Endometrial microvascular endothelial cells (primary cell): Measurements from ENCODE around the gene HSD11B1. TPM values are rescaled to one million over a fixed set of nuclear protein-coding genes. Genes with fewer than 3 reads are reported as not detected.

Experiments used
- in situ Hi-C: cut with HindIII; loops from 2 replicates; pipeline ENCODE4 v1.10.0; 2017; ENCODE audit warnings: low sequenced_read_pairs, low pct_unique_long_range_greater_than_20kb; ENCODE audit errors: inconsistent ontology term
- total RNA-seq: library from RNA; depleted of rRNA; stranded (reverse); fragments of >200 nt; gene quantifications from one replicate; pipeline ENCODE4 v1.2.3, GENCODE V29; 2015; ENCODE audit errors: inconsistent ontology term

HSD11B1 gene
- total RNA-seq, 1 donor from 2014 or later: 0.46 TPM

DNA sequence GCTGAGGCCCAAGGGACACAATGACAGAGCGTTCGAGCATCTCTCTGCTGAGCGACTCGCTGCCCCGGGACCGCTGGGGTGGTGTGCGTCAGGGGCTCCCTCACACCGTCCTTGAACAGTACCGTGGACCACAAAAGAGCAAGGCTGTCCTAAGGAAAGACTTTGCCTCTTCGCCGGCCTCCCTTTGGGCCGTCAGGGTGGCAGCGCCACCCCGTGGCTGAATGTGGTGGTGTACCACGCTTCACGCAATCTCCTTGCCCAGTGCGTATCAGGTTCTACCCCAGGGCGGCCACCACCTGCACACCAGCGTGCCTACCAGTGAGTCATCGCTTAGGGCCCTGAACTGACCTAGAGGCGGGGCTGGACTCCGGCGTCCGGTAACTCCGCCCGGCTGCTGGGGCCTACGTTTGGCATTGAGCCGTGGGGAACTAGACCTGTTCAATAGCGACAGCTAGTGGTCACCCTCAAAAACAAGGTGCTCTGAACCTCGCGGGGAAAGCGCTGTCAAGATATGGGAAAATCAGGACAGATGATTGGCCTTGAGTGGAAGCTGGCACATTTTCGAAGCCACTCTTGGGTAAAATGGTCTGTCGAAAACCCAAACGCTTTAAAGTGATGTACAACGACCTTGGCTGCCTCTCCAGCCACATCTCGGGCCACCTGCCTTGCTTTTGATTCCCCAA is 43.1 kb downstream of the HSD11B1 start:
- in situ Hi-C loops: no loop called here

DNA sequence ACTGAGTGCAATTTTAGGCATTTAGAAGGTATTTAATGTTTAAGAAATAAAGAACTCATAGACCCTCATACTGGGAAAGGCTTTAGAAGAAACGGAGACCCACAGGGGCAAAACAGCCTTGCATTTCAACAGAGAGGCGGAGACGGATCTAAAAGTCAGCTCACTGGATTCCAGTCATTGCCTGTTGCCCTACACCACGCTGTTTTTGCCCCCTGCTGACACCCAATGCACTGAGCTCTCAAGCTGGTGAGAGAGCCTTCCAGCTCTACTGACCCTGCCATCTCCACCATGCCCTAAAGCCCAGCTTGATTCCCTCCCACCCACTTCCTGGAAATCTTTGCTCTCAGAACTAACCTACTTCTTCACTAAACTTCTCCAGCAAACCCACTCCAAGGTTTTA is 44.0 kb downstream of the HSD11B1 start:
- in situ Hi-C loops: no loop called here

DNA sequence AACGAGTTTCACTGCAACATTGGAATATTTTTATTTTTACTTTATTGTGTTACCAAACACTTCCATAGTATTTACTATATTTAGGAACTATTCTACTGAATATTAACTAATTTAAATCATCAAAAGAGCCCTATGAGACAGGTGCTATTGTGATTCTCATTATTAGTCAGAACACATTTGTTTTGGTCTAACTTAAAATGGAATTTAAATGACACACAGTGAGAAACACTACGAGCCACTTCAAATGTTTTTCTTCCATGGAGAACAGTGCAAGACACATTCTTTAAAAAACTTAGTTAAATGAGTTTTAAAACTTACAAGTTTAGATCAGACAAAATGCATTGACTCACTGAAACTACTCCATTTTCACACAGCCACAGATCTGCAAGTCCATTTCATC is 44.6 kb downstream of the HSD11B1 start:
- in situ Hi-C loops: no loop called here

DNA sequence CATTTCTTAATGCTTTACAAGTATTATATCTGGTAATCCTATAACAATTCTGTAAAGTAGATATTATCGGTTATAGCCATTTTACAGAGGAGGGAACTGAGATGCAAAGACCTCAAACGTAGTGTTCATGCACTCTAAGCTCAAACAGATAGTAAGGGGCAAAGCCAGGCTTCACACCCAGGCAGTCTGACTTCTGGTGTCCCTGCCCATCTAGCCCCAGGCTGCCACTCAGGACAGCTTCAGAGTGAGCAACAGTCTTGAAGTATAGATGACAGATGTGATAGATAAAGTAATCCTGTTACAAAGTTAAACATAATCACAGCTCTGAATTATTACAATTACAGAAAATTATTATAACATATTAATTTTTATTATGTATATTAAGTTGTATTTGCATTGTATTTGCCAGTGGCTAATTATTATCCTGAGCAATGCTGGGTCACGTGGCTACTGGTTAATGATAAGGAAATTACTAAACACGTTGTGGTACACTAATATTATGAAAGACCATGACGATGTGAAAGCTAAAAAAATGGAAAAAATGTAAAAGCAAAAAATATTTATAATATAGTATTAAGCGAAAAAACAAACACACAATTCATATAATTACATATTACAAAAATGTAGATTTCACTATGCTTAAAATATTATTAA is 45.2 kb downstream of the HSD11B1 start:
- in situ Hi-C loops: no loop called here

DNA sequence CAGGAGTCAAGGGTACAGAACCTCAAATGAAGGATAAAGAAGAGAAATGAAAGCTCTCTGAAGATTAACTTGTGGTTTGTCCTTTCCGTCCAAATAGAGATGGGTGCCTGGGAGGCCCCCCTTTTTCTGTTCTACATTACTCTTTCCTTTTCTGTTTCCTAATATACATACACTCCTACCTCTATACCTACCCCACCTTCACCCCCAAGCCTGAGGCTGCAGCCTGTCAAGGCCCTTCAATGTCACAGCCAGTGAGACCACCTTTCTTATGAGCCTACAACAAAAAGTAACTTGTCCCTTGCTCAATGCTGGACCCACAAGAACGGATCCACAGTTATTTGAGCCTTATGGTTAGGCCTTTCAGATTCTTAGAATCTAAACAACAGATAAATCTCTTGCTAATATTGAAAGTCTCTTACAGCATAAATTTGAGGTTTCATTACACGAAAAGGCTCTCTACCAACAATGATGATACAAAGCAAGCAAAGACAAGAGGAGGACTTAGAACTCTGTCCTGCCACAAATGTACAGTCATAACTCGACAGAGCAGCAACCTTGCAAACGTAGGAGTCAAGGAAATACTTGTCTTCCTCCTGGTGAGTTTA is 47.1 kb downstream of the HSD11B1 start:
- in situ Hi-C loops: no loop called here

DNA sequence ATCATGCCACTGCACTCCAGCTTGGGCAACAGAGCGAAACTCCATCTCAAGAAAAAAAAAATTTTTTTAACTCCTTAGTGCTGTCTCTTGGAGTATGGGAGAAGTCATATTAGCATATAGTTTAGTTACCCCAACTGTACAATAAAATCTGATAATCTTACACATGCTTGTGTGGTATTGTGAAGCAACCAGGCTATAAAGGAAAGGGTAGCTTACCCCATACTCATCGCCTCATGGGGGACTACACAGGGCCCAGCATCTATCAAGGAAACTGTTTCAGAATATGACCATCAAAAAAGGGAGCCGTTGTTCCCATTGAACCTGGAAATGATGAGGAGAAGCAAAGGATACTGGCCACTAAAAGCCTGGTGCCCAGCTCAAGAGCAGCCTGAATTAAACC is 48.2 kb downstream of the HSD11B1 start:
- in situ Hi-C loops: no loop called here

DNA sequence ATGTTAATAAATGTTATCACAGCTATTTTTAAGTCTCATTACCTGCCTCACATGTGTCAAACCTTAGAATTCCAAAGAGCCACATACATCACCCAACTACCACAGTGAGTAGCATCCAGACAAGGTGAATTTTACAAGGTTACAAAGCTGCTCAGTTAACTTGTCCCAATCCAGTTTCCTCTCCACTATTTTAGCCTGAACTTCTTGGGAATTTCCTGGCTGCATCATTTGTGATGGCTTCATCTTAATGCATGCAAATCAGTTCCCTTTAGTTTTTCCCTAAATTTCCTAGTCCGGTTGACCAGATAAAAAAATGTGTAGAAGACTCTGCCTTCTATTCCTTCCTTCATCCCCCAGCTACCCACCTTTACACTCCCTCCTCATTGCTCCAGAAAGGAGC is 50.6 kb downstream of the HSD11B1 start:
- in situ Hi-C loops: no loop called here

DNA sequence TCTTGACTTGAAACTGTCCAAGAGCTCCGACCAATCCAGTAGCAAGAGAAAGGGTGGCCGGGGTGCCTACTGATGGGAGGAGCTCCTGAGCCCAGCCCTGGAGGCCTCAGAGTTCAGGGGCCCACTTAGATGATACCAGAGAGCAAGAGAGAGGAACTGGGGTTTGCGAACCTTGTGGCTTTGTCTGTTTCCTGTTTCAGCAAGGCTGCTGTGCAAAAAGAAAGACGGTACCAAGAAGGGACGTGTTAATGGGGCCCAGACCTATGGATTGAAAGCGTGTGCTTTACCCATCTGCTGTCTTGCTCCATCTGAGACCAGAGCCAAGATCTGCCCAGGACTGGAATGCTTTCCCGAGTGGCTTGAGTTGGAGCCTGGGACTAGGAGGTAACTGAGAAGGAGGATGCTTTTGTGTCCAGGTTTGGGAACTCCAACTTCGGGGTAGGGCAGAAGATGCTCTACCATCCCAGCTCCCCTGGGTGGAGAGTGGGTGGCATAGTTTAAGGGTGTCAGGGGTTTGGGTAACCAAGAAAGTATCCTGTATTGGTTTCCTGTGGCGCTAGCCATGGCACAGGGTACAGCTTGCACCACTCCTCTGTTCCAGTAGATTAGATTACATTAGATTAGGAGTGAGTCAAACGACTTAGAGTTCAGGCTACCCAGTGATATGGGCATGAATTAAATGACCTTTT is 51.4 kb downstream of the HSD11B1 start, which contains the start of gene TRAF3IP3:
Gene TRAF3IP3 (plus strand): TSS at position 128 of the 689 bp plus-strand sequence. CDS start 3,987 bp downstream, outside the sequence.
- in situ Hi-C loops: no loop called here

DNA sequence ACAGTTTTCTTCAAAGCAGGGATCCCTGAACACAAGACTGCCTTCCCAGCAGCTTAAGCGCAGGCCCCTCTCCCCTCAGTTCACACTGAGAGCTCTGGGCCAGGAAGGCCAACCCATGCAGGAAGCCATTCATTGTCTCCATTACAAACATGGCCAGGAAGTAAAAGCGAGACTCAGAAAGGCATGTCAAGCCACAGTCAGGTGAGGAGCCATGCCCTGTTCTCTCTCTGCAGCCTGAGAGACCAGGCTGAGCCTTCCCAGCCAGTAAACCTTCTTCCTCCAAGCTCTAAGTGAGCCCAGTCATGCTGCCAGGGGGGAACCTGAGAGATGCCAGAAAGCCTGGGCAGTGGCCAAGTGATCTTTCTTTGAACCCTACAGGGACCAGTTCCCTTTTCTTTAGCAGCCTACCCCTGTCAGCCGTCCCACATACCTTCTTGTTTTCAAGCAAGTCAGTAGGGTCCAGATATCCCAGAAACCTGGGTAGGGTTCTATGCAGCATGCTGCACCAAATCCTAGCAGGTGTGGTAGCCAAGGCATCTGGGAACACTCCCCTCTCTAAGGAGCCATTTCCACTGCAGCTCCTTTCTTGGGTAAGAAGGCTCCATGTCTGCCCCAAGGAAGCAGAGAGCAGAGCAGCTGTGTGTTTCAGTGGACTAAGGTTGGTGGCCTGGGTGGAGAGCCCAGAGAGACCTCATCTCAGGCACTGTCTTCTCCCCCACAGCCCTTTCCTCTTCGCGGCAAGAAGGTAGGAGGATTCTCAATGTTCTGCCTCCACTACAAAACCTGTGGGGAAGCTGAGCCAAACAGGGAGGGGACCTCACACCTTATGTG is 52.2 kb downstream of the HSD11B1 start:
- in situ Hi-C loops: no loop called here

DNA sequence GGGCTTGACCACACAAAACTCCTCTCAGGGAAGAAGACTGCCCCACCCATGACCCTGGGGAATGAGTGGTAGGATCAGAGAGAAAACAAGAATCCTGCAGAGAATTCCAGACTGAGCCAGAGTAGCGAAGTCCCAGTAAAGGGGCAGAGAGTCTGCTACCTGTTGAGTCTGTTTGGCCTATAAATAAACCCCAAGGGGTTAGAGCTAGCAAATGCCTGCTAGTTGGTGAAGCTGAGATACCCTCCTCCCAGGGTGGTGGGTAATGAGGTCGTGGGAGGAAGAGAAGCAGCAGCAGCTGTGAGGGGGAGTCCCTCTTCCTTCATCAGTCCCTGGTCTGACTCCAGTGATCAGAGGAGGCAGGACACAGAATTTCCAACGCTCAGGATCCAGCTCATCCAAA is 53.8 kb downstream of the HSD11B1 start:
- in situ Hi-C loops: no loop called here

DNA sequence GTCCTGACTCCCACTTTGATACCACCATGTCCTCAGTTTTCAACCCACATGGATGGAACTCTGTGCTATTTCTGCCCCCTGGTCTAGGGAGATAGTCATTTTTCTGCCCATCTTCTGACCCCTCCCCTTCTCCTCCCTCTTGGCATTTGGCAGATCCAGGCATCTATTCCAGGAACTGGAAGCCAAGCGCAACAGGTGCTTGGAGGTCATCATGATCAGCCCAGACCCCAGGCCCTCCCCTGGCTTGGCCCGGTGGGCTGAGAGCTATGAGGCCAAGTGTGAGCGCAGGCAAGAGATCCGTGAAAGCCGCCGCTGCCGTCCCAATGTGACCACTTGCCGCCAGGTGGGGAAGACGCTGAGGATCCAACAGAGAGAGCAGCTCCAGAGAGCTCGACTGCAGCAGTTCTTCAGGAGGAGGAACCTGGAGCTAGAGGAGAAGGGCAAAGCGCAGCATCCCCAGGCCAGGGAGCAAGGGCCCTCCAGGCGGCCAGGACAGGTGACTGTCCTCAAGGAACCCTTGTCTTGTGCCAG is 55.2 kb downstream of the HSD11B1 start:
- in situ Hi-C loops: no loop called here

DNA sequence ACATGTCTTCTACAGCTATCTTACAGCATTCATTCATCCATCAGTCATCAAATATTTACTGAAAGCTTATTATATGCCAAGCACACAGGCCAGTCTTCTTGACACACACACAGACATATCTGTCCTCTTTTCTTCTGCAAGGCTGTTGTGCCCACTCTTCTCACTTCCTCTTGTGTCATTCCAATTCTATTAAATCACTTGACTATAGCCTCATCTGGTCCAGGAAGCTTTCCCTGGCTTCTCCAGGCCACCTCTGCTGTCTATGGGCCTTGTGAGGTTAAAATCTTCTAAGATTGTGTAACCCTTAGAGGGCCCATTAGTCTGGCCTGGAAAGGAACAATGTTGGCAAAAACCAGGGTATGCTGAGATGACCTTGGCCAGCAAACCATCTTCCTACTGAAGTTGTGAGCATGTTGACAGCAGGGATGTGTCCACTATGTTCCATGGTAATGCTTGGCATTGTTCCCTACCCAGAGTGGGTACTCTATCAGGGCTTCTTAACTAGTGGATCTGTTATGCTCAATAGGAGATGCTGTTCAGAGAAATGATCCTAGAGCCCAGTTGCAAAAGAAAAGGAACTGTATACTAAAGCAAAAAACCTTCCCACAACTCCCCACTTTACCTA is 56.5 kb downstream of the HSD11B1 start:
- in situ Hi-C loops: no loop called here

DNA sequence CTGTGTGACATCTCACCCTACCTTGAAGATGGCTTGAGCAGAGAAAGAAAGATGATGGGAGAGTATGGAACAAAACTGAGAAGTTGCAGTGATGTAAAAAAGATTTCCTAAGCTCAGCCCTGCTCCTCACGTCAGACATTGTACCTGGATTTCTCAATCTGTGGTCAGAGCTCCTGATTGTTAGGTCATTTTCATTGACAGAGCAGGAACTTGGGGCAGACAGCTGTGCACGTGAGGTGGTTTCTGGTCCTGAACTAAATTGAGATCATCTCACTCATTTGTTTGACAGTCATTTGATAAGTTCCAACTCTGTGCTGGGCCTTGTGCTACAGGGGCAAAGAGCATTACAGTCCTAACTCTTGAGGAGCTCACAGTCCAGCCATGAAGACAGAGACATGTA is 61.4 kb downstream of the HSD11B1 start:
- in situ Hi-C loops: no loop called here

DNA sequence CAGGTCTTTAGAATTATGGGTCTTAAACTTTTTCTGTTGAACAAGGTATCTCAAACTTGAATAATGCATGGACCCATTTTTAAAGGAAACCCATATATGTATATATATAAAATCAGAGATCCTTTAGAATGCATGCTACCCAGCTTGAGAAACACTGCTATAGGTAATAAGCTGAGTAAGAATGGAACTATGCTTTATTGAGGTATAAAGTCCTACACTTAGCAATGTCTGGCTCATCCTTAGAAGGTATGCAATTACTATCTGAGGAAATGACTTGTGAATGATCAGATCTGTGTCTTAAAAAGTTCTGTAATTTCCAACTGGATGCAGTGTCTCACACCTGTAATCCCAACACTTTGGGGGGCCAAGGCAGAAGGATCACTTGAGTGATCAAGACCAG is 62.5 kb downstream of the HSD11B1 start:
- in situ Hi-C loops: no loop called here

DNA sequence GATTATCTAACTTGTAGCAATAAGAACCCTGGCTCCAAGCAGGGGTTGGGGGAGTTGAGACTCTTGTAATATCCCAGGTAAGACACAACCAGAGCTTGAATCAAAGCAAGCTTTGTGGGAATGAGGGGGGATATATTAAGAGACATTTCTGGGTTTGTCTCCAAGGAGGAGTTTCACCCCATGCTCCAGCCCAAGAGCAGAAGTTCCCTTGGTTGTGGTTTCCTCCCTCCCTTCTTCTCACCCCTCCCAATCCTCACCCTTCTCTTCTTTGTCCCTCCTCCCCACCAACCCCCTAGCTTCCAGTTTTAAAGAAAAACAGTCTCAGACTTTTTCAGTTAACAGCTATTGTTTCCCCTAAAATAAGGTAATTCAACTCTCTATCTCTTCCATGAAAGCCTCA is 63.1 kb downstream of the HSD11B1 start:
- in situ Hi-C loops: no loop called here

DNA sequence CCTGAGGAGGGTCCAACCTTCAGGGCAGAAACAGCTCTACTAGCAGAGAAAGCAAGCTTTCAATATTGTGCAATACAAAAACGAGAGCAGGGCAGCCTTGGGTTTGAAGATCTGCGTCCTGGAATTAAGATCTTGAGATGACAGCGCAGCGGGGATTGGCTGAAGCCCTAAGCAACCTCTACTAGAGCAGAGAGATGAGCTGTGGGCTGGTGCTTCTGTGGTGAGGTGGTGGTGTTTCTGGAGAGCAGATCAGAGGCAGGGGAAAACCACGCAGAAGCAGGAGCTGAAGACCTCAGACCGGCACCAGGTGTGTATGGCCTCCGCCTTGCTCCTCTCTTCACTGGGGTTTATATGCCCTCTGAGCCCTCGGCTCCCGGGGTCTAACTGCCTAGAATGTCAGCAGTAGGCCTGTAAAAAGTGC is 63.7 kb downstream of the HSD11B1 start:
- in situ Hi-C loops: no loop called here

DNA sequence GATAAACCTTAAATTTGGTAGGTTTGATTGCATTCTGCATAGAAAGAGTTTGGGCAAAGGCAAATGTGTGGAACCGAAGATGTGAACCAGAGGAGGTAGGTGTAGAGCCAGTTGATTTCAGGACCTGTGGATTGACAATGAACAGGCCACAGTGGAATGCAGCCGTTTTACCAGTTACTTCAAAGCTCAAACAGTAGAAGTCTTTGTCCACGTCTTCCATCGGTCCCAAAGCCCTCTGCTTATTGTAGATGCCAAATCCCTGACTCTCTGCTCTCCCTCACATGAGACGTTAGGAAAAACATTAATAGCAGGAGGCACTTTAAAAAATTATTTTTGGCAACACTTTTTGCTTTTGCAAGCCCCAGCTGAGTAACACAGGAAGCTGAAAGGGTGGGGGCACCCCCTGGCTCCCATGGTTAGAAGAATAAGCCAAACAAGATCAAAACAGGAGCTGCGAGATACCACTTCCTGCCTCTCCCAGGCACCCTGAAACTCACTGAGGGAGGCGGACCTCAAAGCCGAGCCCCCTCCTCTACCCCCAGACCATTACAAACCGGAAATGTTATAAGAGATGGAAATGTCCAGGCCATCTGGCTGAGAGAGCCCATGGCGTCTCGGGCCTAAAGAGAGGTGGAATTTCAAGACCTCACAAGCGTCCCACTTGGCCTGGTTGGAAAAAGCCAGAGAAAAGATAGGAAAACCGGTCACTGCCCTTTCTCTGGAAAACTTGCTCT is 64.7 kb downstream of the HSD11B1 start:
- in situ Hi-C loops: no loop called here

DNA sequence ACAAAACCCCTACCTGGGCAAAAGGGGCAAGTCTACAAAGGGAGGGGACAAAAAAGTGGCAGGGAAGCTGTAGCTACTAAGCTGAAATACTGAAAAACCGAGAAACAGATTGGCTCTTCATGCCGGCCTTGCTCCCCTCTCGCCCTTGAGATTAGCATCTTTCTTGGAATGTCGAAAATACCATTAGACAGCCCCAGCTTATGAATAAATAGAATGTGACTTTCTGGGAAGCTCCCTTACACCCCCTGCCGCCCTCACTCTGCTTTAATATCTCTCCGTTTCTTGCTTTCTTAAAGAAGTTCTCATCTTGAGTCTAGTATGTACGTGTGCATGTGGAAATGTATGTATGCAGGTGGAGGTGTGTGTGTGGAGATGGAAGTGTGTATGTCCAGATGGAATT is 65.3 kb downstream of the HSD11B1 start:
- in situ Hi-C loops: no loop called here
